ENCODE data around the gene SOHLH2.

Gene SOHLH2

GRCh38 chr13:36131222-36131930 lies 83.0 kb downstream of the SOHLH2 start, which contains the start of gene DCLK1:
Gene DCLK1 (minus strand): TSS chr13:36131382.
- no peak for DNase-seq (ENCODE audit: low read depth in 2 of 2)

- DNase-seq (ENCODE audit: low read depth in 2 of 2), result no peak
These were observed 83.7 kb downstream of the SOHLH2 start for GRCh38 chr13:36130552-36131221.

- DNase-seq (ENCODE audit: low read depth in 2 of 2), result no peak
These were observed 84.2 kb downstream of the SOHLH2 start for GRCh38 chr13:36130193-36130551.

- DNase-seq (ENCODE audit: low read depth in 2 of 2), result no peak
These were observed 84.8 kb downstream of the SOHLH2 start for GRCh38 chr13:36129539-36129938.

- DNase-seq (ENCODE audit: low read depth in 2 of 2), result no peak
These were observed 87.9 kb downstream of the SOHLH2 start for GRCh38 chr13:36126491-36126890.

GRCh38 chr13:36125841-36126240 lies 88.5 kb downstream of the SOHLH2 start:
- DNase-seq (ENCODE audit: low read depth in 2 of 2), result no peak

- no peak for DNase-seq (ENCODE audit: low read depth in 2 of 2)
These were observed 90.0 kb downstream of the SOHLH2 start for GRCh38 chr13:36124236-36124822.

Measured in stimulated activated CD4-positive, alpha-beta T cell treated with anti-CD3 and anti-CD28 coated beads, Interleukin-1b, Interleukin-23, amount 100 ng/mL, for 1 hour (primary cell).